GM12865 (cell line): ENCODE results near the gene CFHR5.

ENCODE experiments used
- DNase-seq: peaks from one replicate; pipeline ENCODE4 v3.0.0; 2010; ENCODE audit warnings: low read depth
- H3K4me3 ChIP-seq: 2 replicates; pipeline ENCODE4 v1.5.1; 2011; ENCODE audit warnings: mild to moderate bottlenecking, low read depth, low read length, control low read depth
- TF ChIP-seq, protein P1 (sequence below): IDR thresholded peaks from 2 replicates; pipeline ENCODE4 v1.5.1; 2011; ENCODE audit warnings: low read length, control low read depth, low read depth, inconsistent platforms; ENCODE audit not compliant: insufficient read depth; ENCODE audit errors: missing control alignments

The CFHR5 gene

DNA sequence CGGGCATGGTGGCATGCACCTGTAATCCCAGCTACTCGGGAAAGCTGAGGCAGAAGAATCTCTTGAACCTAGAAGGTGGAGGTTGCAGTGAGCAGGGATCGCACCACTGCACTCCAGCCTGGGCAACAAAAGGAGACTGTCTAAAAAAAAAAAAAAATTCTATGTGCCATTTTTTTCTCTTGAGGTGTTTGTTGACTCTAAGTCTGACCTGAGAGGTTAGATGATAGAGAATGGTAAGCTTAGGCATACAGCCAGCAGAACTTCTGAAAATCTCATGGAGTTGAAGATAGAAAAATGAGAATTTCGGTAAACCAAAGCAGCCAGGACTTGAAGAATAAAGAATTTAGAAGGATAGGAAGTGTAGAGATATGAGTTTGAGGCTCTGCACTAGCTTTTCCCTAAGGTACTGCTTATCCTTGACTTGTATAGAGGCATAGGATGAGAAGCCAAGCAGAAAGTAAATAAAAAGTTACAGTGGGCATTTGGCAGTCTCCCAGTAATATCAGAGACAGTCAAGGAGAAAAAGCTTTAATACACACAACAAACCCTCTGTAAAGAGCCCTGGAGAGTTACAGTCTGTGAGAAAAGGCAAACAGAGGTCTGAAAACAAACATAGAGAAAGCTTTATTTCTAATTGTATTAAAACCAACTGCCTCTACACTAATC is 65.5 kb downstream of the CFHR5 start:
- H3K4me3 ChIP-seq: no peak overlapping the region
- TF ChIP-seq, protein P1, sequence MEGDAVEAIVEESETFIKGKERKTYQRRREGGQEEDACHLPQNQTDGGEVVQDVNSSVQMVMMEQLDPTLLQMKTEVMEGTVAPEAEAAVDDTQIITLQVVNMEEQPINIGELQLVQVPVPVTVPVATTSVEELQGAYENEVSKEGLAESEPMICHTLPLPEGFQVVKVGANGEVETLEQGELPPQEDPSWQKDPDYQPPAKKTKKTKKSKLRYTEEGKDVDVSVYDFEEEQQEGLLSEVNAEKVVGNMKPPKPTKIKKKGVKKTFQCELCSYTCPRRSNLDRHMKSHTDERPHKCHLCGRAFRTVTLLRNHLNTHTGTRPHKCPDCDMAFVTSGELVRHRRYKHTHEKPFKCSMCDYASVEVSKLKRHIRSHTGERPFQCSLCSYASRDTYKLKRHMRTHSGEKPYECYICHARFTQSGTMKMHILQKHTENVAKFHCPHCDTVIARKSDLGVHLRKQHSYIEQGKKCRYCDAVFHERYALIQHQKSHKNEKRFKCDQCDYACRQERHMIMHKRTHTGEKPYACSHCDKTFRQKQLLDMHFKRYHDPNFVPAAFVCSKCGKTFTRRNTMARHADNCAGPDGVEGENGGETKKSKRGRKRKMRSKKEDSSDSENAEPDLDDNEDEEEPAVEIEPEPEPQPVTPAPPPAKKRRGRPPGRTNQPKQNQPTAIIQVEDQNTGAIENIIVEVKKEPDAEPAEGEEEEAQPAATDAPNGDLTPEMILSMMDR: no peak
- no peak for DNase-seq

- no peak for DNase-seq
- TF ChIP-seq, protein P1: no peak
- no peak overlapping the region for H3K4me3 ChIP-seq
Measured at GRCh38 chr1:197049100-197049499, 71.7 kb downstream of the CFHR5 start.
